HG03108 (cell line): ENCODE data around the gene CNBD2.
"Not testable (repeated sequence)": the region's sequence is repeated elsewhere in the genome, so short reads cannot be mapped to it uniquely, and the experiment has no call there.

Experiments
- ATAC-seq: cut with Tn5 transposase; IDR thresholded peaks from one replicate; pipeline ENCODE4 v1.9.1; 2021; ENCODE audit warnings: moderate library complexity; ENCODE audit not compliant: unreplicated experiment

The CNBD2 gene

DNA sequence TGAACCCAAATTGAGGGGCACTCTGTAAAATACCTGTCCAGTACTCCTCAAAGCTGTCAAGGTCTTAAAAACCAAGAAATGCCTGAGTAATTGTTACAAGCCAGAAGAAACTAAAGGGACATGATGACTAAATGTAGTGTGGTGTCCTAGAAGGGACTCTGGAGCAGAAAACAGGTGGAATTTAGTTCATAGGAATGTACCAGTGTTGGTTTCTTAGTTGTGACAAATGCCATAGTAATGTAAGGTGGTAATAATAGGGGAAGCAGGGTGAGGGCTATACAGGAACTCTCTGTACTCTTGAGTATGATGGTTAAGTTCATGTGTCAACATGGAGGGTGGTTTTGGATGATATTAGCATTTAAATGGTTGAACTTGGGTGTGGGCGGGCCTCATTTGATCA is 92.3 kb downstream of the CNBD2 start:
- ATAC-seq: no peak

DNA sequence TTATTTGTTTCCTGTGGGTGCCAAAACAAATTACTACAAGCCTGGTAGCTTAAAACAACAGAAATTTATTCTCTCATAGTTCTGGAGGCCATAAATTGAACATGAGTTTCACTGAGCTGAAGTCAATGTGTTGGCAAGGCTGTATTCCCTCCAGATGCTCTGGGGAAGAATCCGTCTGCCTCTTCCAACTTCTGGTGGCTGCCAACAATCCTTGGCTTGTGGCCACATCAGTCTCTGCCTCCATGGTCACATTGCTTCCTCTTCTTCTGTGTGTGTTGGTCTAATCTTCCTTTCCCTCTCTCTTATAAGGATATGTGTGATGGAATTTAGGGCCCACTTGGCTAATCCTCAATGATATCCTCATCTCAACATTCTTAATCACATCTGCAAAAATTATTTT is 93.4 kb downstream of the CNBD2 start:
- no peak for ATAC-seq

DNA sequence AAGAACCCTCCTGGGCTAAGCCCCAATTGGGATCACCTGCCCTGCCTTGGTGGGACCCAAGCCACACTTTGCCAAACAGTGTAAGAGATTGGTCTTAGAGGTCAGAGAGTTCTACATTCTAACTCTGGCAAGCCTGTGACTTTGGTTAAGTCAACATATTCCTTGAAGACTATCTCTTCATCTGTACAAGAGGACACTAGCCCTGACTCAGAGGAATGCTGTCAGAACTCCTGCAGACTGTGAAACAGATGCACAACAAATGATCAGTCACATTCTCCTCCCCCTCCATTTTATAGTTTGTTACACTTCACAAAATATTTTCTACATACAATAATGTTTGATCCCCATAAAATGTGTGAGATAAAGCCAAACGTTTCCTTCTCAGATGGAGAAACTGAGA is 94.4 kb downstream of the CNBD2 start:
- ATAC-seq: no peak

DNA sequence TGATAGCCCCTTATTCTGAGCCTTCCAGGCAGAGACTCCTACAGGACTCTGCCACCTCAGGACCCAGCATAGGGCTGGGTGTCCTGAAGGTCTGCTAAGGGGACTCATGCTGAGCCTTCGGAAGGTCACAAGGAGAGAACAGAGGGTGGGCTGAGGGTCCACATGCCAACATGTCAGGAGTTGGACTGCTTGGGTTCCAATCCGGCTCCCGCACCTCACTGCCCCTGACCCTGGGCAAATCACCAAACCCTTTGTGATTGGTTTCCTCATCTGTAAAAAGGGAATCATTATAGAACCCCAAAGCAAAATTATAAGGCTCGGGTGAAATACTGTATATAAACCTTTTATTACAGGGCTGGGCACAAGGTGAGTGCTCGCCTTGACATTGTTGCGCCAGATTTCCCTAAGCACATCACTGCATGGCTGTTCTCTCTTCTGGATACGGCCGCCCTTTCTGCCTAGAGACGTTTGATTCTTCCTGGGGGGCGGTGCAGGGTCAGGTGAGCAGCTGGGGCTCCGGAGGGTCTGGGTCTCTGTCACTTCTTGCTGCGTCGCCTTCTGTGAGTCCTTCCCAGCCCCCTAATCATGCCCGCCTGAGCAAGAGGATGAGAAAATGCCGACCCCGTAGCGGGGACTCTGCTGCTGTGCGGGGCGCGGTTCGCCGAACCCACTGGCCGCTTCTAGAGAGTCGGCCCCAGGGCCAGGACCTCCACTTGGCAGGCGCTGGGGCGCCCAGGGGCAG is 95.7 kb downstream of the CNBD2 start:
- ATAC-seq: no peak

DNA sequence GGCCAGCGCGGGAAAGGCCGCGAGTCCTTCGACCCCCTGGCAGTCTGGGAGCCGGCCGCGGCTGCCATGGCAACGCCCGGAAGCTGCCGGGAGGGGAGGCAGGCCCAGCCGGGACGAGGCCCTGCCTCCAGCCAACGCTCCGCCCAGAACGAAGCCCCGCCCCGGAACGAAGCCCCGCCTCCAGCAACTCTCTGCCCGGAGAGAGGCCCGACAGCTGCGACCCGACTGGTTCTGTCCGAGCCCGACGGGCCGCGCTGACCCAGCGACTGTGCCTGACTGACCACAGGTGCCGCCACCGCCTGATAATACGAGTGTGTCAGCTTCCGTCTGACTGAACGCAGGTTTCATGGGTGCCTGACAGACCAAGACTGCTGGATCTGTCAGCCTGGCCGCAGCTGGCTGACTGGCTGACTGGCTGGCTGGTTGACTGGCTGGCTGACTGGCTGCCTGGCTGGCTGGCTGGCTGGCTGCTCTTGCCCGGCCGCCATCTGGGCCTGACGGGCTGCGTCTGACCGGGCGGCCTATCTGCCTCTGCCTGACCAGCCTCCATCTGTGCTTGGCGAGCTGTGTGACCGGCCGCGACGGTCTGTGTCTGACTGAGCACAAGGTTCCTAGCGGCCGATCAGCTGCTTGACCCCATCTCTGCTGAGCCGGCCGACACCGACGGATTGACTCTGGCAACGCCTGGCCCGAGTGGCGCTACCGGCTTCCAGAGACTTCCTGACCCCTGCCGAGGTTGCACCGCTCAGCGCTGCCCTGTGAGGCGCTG is 96.5 kb downstream of the CNBD2 start:
- peak; percentile 88 for ATAC-seq

DNA sequence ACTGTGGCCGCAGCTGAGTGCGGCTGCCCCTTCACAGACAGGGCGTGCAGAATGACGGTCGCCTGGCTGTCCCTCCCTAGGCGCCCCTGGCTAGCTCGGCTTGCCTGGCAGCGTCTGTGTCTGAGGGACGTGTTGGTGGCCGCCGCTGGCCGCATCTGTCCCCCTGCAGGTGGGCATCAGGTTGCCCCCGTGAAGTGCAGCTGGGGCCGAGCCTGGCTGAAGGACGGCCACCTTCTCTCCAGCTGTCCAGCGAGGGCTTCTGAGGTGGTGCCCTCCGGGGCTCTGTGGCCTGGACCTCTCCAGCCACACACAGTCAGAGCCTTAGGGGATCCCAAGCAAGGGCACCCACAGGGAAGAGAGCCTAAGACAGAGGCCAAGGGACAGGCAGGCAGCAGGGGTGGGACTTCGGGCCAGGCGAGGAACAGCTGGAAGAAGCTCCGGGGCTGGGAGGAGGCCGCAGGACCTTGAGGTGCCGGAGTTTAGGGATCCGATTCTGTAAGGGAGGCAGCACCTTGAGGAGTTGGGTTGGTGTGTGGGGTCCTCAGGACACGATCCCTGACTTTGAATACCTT is 97.1 kb downstream of the CNBD2 start:
- ATAC-seq: no peak

DNA sequence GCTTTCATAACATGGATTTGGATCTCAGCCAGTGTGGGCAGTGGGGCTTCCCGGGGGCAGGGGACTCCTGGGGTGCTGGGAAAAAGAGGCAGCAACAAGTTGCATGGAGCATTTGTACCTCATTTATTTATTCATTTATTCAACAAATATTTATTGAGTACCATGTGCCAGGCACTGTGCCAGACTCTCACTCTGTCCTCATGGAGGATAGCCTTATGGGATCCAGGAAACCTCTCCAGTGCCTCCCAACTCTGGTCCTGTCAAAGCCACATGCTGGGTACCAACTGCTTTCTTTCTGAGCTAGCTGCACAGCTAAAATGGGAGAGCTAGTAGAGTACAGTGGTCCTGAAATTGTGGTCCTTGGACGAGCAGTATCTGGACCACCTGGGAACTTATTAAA is 98.4 kb downstream of the CNBD2 start:
- no peak for ATAC-seq

DNA sequence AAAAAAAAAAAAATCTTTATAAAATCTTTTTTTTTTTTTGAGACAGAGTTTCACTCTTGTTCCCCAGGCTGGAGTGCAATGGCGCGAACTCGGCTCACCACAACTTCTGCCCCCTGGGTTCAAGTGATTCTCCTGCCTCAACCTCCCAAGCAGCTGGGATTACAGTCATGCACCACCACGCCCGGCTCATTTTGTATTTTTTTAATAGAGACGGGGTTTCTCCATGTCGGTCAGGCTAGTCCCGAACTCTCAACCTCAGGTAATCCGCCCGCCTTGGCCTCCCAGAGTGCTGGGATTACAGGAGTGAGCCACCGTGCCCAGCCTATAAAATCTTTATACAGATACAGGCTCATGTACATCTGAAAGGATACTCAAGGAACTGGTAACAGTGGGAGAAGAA is 100.1 kb downstream of the CNBD2 start:
- not testable (repeated sequence) for ATAC-seq

DNA sequence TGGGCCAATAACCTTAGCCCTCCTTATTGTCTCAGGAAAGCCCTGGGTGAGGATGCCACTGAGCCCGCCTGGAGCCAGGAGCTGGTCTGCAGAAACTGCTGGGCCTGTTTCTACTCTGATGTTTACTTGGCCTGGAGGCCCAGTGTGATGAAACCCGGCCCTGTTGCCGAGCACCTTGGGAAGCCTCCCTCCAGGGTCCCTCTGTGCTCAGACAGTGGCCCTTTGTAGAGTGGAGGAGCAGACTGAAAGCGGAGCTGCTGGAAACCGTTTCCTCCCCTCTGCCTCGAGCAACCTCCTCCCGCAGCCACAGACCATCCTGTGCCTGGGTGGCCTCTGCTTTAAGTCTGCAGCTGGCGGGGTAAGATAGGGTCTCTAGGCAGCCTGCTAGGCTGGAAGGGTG is 102.1 kb downstream of the CNBD2 start:
- ATAC-seq: no peak

DNA sequence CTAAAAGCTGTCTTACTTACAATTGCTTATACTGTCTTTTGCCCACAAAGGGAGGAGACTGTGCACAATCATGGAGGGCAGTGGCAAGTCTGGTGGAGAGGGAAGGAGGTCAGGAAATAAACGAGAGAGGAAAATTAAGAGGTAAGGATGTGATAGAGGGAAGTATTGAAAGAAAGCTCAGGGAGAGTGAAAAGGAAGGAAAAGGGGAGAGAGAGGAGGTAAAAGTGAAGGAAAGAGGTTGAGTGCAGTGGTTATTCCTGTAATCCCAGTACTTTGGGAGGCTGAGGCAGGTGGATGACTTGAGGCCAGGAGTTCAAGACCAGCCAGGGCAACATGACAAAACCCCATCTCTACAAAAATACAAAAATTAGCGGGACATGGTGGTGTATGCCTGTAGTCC is 103.5 kb downstream of the CNBD2 start:
- no peak for ATAC-seq

DNA sequence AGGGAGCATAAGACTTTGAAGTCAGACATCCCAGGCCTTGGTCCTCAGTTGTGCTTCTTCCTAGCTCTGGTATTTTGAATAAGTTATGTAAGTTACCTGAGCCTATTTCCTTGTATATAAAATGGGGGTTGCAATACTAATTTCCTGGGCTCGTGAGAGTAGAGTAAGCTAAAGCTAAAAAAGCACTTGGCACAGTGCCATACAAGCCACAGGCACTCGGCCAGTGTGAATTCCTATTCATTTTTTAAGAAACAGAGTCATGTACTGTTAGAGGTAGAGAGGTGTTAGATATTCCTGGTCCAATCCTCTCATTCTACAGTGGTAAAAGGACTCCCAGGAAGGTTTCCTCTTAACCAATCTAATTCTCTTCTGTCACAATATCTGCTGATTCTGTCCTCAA is 106.6 kb downstream of the CNBD2 start:
- ATAC-seq: no peak

DNA sequence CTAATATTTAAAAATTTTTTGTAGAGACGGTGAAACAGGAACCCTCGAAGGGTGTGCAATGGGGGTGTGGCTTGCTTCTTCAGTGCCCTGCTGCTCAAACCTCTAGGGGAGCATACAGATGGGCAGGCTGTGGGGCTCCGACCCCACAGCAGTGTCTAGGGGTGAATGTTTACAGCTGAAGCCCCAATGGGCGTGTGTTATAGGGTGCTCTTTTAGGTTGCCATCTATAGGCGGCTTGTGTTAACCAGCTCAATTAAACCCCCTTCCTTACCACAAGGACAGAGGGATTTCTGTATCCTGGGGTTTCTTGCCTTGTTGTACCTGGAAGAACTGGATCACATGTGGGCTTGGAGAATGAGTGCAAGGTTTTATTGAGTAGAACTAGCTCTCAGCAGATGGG is 109.4 kb downstream of the CNBD2 start:
- not testable (repeated sequence) for ATAC-seq

DNA sequence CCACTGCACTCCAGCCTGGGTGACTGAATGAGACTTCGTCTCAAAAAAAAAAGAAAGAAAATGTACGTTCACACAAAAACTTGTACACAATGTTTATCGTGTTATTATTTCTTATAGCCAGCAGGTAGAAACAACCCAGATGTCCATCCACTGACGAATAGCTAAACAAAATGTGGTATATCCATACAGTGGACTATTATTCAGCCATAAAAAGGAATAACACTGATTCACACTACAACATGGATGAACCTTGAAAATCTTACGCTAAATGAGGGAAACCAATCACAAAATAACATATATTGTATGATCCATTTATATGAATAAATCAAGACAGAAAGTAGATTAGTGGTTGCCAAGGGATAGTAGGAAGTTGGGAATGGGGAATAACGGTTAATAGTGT is 111.1 kb downstream of the CNBD2 start:
- ATAC-seq: no peak

DNA sequence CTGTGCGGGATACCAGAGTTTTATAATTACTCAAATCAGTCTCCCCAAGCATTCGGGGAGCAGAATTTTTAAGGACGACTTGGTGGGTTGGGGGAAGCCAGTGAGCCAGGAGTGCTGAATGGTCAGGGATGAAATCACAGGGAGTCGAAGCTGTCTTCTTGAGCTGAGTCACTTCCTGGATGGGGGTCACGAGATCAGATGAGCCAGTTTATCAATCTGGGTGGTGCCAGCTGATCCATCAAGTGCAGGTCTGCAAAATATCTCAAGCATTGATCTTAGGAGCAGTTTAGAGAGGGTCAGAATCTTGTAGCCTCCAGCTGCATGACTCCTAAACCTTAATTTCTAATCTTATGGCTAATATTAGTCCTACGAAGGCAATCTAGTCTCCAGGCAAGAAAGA is 111.6 kb downstream of the CNBD2 start:
- ATAC-seq: not testable (repeated sequence)
